CD14-positive monocyte (primary cell): Measurements from ENCODE around the gene FUZ. TPM values are rescaled to one million over a fixed set of nuclear protein-coding genes. Genes with fewer than 3 reads are reported as not detected.
A peak's percentile ranks its signal among the peaks of the same experiment; 100 is the strongest.

Source experiments
- DNase-seq, 3 donors: peaks; one replicate each; pipeline ENCODE4 v3.0.0-alpha.2; 2011 to 2022
- H2AFZ ChIP-seq: 2 replicates; pipeline ENCODE4 v1.6.0; 2012; ENCODE audit warnings: mild to moderate bottlenecking, low read depth, low read length, inconsistent platforms; ENCODE audit not compliant: insufficient read depth, poor library complexity, severe bottlenecking
- H3K27ac ChIP-seq, 2 donors: 1 replicate in 1 of 2; 2 replicates in 1 of 2; pipeline ENCODE4 v1.5.1; 2012 to 2013; ENCODE audit warnings: low read length in 2 of 2, control low read depth in 1 of 2, inconsistent platforms in 1 of 2, low read depth in 1 of 2, mild to moderate bottlenecking in 1 of 2
- H3K27me3 ChIP-seq, 2 donors: one replicate each; pipeline versions ENCODE4 v1.6.0 to v1.6.1; 2011 to 2013; ENCODE audit warnings: low read length in 2 of 2; ENCODE audit not compliant: control insufficient read depth in 2 of 2, insufficient read depth in 2 of 2
- H3K36me3 ChIP-seq, 2 donors: replicated peaks in 1 of 2; 1 replicate in 1 of 2; 2 replicates in 1 of 2; pipeline versions ENCODE4 v1.5.1 to v1.6.1; 2012 to 2013; ENCODE audit warnings: low read length in 2 of 2, control low read depth in 1 of 2, inconsistent platforms in 1 of 2, mild to moderate bottlenecking in 1 of 2; ENCODE audit not compliant: insufficient read depth in 2 of 2, control insufficient read depth in 1 of 2
- H3K4me1 ChIP-seq, 2 donors: 1 replicate in 1 of 2; 2 replicates in 1 of 2; pipeline versions ENCODE4 v1.5.1 to v1.6.1; 2012 to 2013; ENCODE audit warnings: low read length in 2 of 2, control low read depth in 1 of 2, inconsistent platforms in 1 of 2, mild to moderate bottlenecking in 1 of 2, moderate library complexity in 1 of 2; ENCODE audit not compliant: insufficient read depth in 2 of 2, control insufficient read depth in 1 of 2
- H3K4me2 ChIP-seq: replicated peaks from 2 replicates; pipeline ENCODE3; 2012; ENCODE audit warnings: low read length, moderate library complexity, mild to moderate bottlenecking; ENCODE audit not compliant: poor library complexity, severe bottlenecking; ENCODE audit errors: extremely low read depth
- H3K4me3 ChIP-seq, 3 experiments: fragments of 200-600 bp in 1 of 3; sonication (generic) in 1 of 3; replicated peaks in 1 of 3; 1 replicate in 2 of 3; 2 replicates in 1 of 3; pipeline ENCODE4 v1.5.1; 2011 to 2013; ENCODE audit warnings: low read length in 3 of 3, mild to moderate bottlenecking in 3 of 3, control low read depth in 2 of 3, low read depth in 2 of 3, inconsistent platforms in 1 of 3, moderate library complexity in 1 of 3
- H3K79me2 ChIP-seq: 2 replicates; pipeline ENCODE4 v1.6.0; 2012; ENCODE audit warnings: mild to moderate bottlenecking, control low read depth, inconsistent platforms, low read length, moderate library complexity; ENCODE audit not compliant: insufficient read depth
- H3K9ac ChIP-seq: 2 replicates; pipeline ENCODE4 v1.6.0; 2017; ENCODE audit warnings: low read length, mild to moderate bottlenecking; ENCODE audit not compliant: insufficient read depth, poor library complexity, severe bottlenecking
- H3K9me3 ChIP-seq, 2 donors: replicated peaks in 1 of 2; 1 replicate in 1 of 2; 2 replicates in 1 of 2; pipeline versions ENCODE4 v1.5.1 to v1.6.1; 2012 to 2013; ENCODE audit warnings: low read length in 2 of 2, control low read depth in 1 of 2; ENCODE audit not compliant: control insufficient read depth in 1 of 2, insufficient read depth in 1 of 2
- H4K20me1 ChIP-seq: 2 replicates; pipeline ENCODE4 v1.6.0; 2012; ENCODE audit warnings: mild to moderate bottlenecking, low read length, control low read depth, moderate library complexity; ENCODE audit not compliant: insufficient read depth
- H3K27ac Mint-ChIP-seq, 7 donors: one replicate each; pipeline ENCODE4 v1.8.0; 2020; ENCODE audit warnings: mild to moderate bottlenecking in 7 of 7, mixed read lengths in 7 of 7, moderate library complexity in 6 of 7, inconsistent platforms in 2 of 7
- H3K27me3 Mint-ChIP-seq, 3 donors: one replicate each; pipeline ENCODE4 v1.8.0; 2021 to 2022; ENCODE audit warnings: low read depth in 3 of 3, mild to moderate bottlenecking in 3 of 3, mixed read lengths in 3 of 3, moderate library complexity in 3 of 3, inconsistent platforms in 1 of 3
- H3K36me3 Mint-ChIP-seq, 2 donors: one replicate each; pipeline ENCODE4 v1.8.0; 2020; ENCODE audit warnings: mixed read lengths in 2 of 2, inconsistent platforms in 1 of 2, mild to moderate bottlenecking in 1 of 2
- H3K4me1 Mint-ChIP-seq: one replicate; pipeline ENCODE4 v1.8.0; 2020; ENCODE audit warnings: mild to moderate bottlenecking, mixed read lengths
- H3K4me3 Mint-ChIP-seq, 2 donors: one replicate each; pipeline ENCODE4 v1.8.0; 2020; ENCODE audit warnings: mild to moderate bottlenecking in 2 of 2, mixed read lengths in 2 of 2, moderate library complexity in 1 of 2
- H3K9me3 Mint-ChIP-seq, 7 donors: one replicate each; pipeline ENCODE4 v1.8.0; 2020 to 2022; ENCODE audit warnings: mixed read lengths in 7 of 7, mild to moderate bottlenecking in 6 of 7, moderate library complexity in 6 of 7, inconsistent platforms in 2 of 7
- CTCF ChIP-seq: fragments of 200-600 bp; IDR thresholded peaks from one replicate; pipeline ENCODE4 v1.8.0; 2022; ENCODE audit warnings: antibody characterized with exemption, mild to moderate bottlenecking
- WGBS: methylation state at CpG from one replicate; pipeline ENCODE4 v1.1.5; 2013; ENCODE audit warnings: missing lambda C conversion rate; ENCODE audit not compliant: insufficient coverage; 5-methylcytosine and 5-hydroxymethylcytosine counted together
- intact Hi-C, 2 donors: fragments of 100-400 bp; cut with micrococcal nuclease; formaldehyde crosslinking; loops; one replicate each; pipeline versions ENCODE4 v1.15.0 to v1.15.1; 2023
- polyA plus RNA-seq, 3 donors: library from polyadenylated mRNA; depleted of rRNA in 1 of 3; unstranded in 2 of 3; stranded (reverse) in 1 of 3; fragments of 300-500 nt in 2 of 3; fragments of >200 nt in 1 of 3; fragmentation: Illumina TruSeq in 2 of 3; gene quantifications; 1 replicate in 2 of 3; 2 replicates in 1 of 3; pipeline ENCODE4 v1.2.3, GENCODE V29; 2012 to 2021

FUZ gene
- polyA plus RNA-seq, 3 donors = 5.3 to 16.7 (median 5.3) TPM

DNA sequence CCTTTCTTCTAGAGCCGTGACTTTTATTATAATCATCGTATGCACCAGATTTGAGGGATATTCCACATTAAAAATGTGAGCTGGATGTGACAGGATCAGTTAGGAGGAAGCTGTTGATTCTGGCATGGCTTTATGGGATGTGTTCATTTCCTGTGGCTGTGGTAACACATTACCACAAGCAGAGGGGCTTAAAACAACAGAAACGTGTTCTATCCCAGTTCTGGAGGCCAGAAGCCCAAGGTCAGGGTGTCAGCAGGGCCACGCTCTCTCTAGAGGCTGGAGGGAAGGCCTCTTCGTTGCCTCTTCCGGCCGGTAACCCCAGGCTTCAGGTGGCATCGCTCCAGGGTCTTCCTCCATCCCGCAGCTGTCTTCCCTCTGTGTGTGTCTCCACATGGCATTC is 19.5 kb upstream of the FUZ start:
- Histone ChIP-seq H3K4me3 (no peak overlapping the region), H3K9ac (peak overlapping the region; percentile 39), H3K79me2 (no peaks in the 10 kb centered on the region), H2AFZ (no peak overlapping the region), H3K36me3 (peaks cover 84 to 100% of the 10 kb centered on the region in 2 donors), H3K9me3 (no peaks in the 10 kb centered on the region), H3K27me3 (no peaks in the 10 kb centered on the region), H3K4me2 (peak overlapping the region; percentile 38), H3K4me1 (peaks cover 22 to 25% of the 10 kb centered on the region in 2 donors), H3K27ac (peak overlapping the region; percentile 20 to 57), H4K20me1 (peaks cover 51% of the 10 kb centered on the region)
- Mint-ChIP-seq H3K9me3 (no peaks in the 10 kb centered on the region), H3K36me3 (peaks cover 71 to 95% of the 10 kb centered on the region in 2 donors), H3K27ac (peak overlapping the region; percentile 56 to 87 (median 74)), H3K4me3 (peak overlapping the region; percentile 9 to 40), H3K4me1 (peaks cover 24% of the 10 kb centered on the region), H3K27me3 (no peaks in the 10 kb centered on the region)
- peak in 1 of 3 donors; percentile 14 for DNase-seq
- 14% methylated on average over 7 of the region's 9 CpGs for WGBS
- intact Hi-C loops = no loop called here
- TF ChIP-seq CTCF = no peak

DNA sequence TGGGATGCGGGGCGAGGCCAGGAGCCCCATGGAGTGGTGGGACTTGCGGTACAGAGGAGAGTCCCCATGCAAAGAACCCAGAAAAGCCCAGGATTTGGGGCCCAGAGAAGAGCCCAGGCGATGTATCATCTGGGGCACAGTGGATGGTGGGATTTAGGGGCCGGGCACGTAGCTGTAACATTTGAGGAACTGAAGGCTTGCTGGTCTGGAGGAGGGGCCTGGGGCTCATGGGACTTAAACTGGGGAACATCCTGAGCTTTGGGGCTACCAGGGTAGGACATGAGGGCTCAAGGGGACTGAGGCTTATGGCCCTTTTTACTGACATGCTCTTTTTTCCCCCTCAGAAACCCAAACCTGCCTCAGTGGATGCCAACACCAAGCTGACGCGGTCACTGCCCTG is 18.5 kb upstream of the FUZ start:
- no peaks in the 10 kb centered on the region for H3K27me3 ChIP-seq
- H3K27me3 Mint-ChIP-seq = no peaks in the 10 kb centered on the region
- H3K36me3 Mint-ChIP-seq = peaks cover 73 to 97% of the 10 kb centered on the region in 2 donors
- no peak overlapping the region for H3K4me3 Mint-ChIP-seq
- H3K9me3 ChIP-seq = no peaks in the 10 kb centered on the region
- peak overlapping the region; percentile 39 for H3K9ac ChIP-seq
- H3K79me2 ChIP-seq = peaks cover 5% of the 10 kb centered on the region
- H3K4me1 Mint-ChIP-seq = peaks cover 24% of the 10 kb centered on the region
- H3K36me3 ChIP-seq = peaks cover 84 to 100% of the 10 kb centered on the region in 2 donors
- peaks cover 22 to 25% of the 10 kb centered on the region in 2 donors for H3K4me1 ChIP-seq
- H2AFZ ChIP-seq = no peak overlapping the region
- TF ChIP-seq CTCF = no peak
- peak overlapping the region in 2 of 7 donors; percentile 17 to 50 for H3K27ac Mint-ChIP-seq
- DNase-seq = no peak
- H3K27ac ChIP-seq = no peak overlapping the region
- H4K20me1 ChIP-seq = peaks cover 60% of the 10 kb centered on the region
- no peaks in the 10 kb centered on the region for H3K9me3 Mint-ChIP-seq
- intact Hi-C loops = no loop called here
- no peak overlapping the region for H3K4me3 ChIP-seq
- WGBS = 68% methylated on average over 5 of the region's 8 CpGs
- no peak overlapping the region for H3K4me2 ChIP-seq
